GM21447 (cell line): ENCODE results near the gene C6orf136.
A peak's percentile ranks its signal among the peaks of the same experiment; 100 is the strongest.

ENCODE experiments used
- ATAC-seq: cut with Tn5 transposase; IDR thresholded peaks from one replicate; pipeline ENCODE4 v1.9.1; 2021; ENCODE audit not compliant: unreplicated experiment

C6orf136 gene

GRCh38 chr6:30686009-30686907, 39.3 kb downstream of the C6orf136 start, which contains the start of gene PPP1R18:
TSS of gene PPP1R18 (minus strand) at chr6:30686645. CDS start at chr6:30686018, 627 bp downstream.
- no peak for ATAC-seq

- peak; percentile 41 for ATAC-seq
Observed at GRCh38 chr6:30686908-30687658, 40.1 kb downstream of the C6orf136 start.

- ATAC-seq: no peak
Observed at GRCh38 chr6:30687659-30688431, 40.9 kb downstream of the C6orf136 start.

- ATAC-seq: no peak
Observed at GRCh38 chr6:30688569-30688968, 41.6 kb downstream of the C6orf136 start.

- no peak for ATAC-seq
Observed at GRCh38 chr6:30689022-30689865, 42.3 kb downstream of the C6orf136 start.

- ATAC-seq: no peak
Observed at GRCh38 chr6:30689985-30690384, 43.1 kb downstream of the C6orf136 start.

GRCh38 chr6:30690403-30691207, 43.7 kb downstream of the C6orf136 start, which contains the start of gene NRM:
TSS of gene NRM (minus strand) at chr6:30690984. CDS start at chr6:30690974, 10 bp downstream.
- peak; percentile 20 for ATAC-seq

- ATAC-seq: no peak
Observed at GRCh38 chr6:30691208-30691847, 44.4 kb downstream of the C6orf136 start.

GRCh38 chr6:30696432-30696831, 49.5 kb downstream of the C6orf136 start:
- ATAC-seq: no peak

- no peak for ATAC-seq
Observed at GRCh38 chr6:30700340-30700739, 53.4 kb downstream of the C6orf136 start.
